ENCODE measurements around the gene SLC51A. TPM values are rescaled to one million over a fixed set of nuclear protein-coding genes. Genes with fewer than 3 reads are reported as not detected.
"Not testable (repeated sequence)": the region's sequence is repeated elsewhere in the genome, so short reads cannot be mapped to it uniquely, and the experiment has no call there.

Gene SLC51A
- total and polyA plus RNA-seq, 2 donors (not counting 1 experiment from before 2014, with no cell fraction given) = not detected

DNA sequence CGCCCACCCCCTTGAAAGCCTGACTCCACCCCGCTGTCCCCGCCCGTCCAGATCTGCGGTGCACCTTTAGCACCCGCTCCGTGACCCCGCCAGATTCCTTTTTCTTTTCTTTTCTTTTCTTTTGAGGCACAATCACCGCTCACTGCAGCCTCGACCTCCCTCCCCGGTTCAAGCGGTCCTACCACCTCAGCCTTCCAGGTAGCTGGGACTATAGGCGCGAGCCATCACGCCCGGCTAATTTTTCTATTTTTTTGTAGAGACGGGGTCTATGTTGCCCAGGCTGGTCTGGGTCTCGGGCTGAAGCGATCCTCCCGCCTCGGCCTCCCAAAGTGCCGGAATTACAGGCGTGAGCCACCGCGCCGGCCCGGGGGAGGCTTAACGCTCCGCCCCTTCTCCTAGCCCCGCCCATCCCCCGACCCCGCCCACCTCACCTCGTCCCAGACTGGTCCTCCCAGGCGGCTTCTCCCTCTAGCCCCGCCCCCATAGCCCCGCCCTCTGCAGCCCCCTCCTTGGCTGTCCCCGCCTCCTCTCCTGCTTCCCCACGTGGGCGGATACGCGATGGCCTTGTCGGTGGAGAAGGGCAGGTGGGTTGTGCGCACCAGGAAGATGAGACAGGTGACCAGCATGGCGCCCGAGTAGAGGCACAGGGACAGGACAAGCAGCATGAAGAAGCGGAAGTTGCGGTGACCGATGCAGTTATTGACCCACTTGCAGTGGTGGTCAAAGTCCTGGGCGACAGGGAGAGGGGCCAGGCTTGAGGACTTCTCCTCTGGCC lies 8.3 kb upstream of the SLC51A start:
- no peaks in the 10 kb centered on the region for H3K79me2 ChIP-seq (ENCODE audit: control insufficient read depth, insufficient read depth, low read length)
- no peaks in the 10 kb centered on the region for H3K9me3 ChIP-seq (ENCODE audit: control insufficient read depth, insufficient read depth, low read depth, low read length)
- no peaks in the 10 kb centered on the region for H3K4me1 ChIP-seq (ENCODE audit: control insufficient read depth, extremely low read depth, insufficient read depth, low read length)
- no peaks in the 10 kb centered on the region for H4K20me1 ChIP-seq (ENCODE audit: control insufficient read depth, extremely low read depth, insufficient read depth, low read length)
- no peak overlapping the region for H3K27ac ChIP-seq (ENCODE audit: insufficient read depth, low read length)
- no peak for TF ChIP-seq EZH2 (IDR thresholded peaks at IDR 0.05; ENCODE audit: low read length, missing control alignments)
- TF ChIP-seq, protein P1, sequence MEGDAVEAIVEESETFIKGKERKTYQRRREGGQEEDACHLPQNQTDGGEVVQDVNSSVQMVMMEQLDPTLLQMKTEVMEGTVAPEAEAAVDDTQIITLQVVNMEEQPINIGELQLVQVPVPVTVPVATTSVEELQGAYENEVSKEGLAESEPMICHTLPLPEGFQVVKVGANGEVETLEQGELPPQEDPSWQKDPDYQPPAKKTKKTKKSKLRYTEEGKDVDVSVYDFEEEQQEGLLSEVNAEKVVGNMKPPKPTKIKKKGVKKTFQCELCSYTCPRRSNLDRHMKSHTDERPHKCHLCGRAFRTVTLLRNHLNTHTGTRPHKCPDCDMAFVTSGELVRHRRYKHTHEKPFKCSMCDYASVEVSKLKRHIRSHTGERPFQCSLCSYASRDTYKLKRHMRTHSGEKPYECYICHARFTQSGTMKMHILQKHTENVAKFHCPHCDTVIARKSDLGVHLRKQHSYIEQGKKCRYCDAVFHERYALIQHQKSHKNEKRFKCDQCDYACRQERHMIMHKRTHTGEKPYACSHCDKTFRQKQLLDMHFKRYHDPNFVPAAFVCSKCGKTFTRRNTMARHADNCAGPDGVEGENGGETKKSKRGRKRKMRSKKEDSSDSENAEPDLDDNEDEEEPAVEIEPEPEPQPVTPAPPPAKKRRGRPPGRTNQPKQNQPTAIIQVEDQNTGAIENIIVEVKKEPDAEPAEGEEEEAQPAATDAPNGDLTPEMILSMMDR (conservative IDR thresholded peaks at IDR 0.05 in 1 of 2, IDR thresholded peaks at IDR 0.05 in 1 of 2; ENCODE audit: low read depth in 1 of 2, low read length in 2 of 2) = no peak
- no peak overlapping the region for H2AFZ ChIP-seq (ENCODE audit: low read length)
- no peak overlapping the region for H3K4me2 ChIP-seq (ENCODE audit: extremely low read depth, insufficient read depth, low read length)
- no peak overlapping the region for H3K9ac ChIP-seq (ENCODE audit: insufficient read depth, low read length)
- H3K27me3 ChIP-seq (ENCODE audit: control insufficient read depth, insufficient read depth, low read length) = peaks cover 4% of the 10 kb centered on the region
- H3K4me3 ChIP-seq (replicated peaks in 1 of 4; ENCODE audit: control extremely low read depth in 1 of 4, insufficient read depth in 1 of 4, low read depth in 3 of 4, low read length in 4 of 4) = peak overlapping the region in 2 of 4 experiments; percentile 35 to 44
- H3K36me3 ChIP-seq (ENCODE audit: control insufficient read depth, insufficient read depth, low read length) = no peaks in the 10 kb centered on the region
- peak in 1 of 2 donors; percentile 14 for DNase-seq (ENCODE audit: low read depth in 2 of 2)

DNA sequence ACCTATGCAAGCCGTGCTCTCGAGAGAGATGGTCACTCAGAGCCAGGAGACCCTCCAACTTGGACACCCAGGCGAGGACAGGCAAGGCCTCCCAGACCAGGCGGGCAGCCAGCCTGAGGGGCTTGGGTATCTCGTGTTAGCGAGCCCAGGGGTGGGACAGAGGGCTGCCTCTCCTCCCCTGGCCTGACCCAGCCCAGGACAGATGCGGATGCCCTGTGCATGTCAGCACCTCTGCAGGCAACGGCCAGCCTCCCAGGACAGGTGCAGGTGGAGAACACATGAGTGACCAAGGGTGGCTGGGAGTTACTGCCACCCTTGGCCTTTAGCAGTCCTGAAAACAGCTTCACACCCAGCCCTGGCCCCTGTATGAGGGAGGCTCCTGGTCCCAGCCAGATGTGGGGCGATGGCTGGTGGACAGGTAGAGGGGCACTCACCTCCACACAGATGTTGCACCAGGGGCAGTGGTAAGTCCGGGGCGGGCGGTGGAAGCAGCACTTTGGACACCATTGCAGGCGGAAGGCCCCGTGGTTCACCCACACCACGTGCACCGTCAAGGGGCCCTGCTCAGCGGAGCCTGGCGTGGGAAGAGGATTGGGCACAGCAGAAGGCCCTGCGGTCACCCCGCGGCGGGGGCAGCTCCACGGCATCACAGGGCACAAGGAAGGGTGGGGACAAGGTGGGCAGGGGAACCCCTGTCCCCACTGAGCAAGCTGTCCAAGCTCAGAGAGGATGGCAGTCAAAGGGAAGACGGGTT lies 7.2 kb upstream of the SLC51A start:
- H3K9ac ChIP-seq (ENCODE audit: insufficient read depth, low read length) = no peak overlapping the region
- H2AFZ ChIP-seq (ENCODE audit: low read length) = no peak overlapping the region
- no peaks in the 10 kb centered on the region for H4K20me1 ChIP-seq (ENCODE audit: control insufficient read depth, extremely low read depth, insufficient read depth, low read length)
- H3K9me3 ChIP-seq (ENCODE audit: control insufficient read depth, insufficient read depth, low read depth, low read length) = no peaks in the 10 kb centered on the region
- DNase-seq (ENCODE audit: low read depth in 2 of 2) = no peak
- no peak for TF ChIP-seq EZH2 (IDR thresholded peaks at IDR 0.05; ENCODE audit: low read length, missing control alignments)
- TF ChIP-seq, protein P1 (conservative IDR thresholded peaks at IDR 0.05 in 1 of 2, IDR thresholded peaks at IDR 0.05 in 1 of 2; ENCODE audit: low read depth in 1 of 2, low read length in 2 of 2) = no peak
- peaks cover 4% of the 10 kb centered on the region for H3K27me3 ChIP-seq (ENCODE audit: control insufficient read depth, insufficient read depth, low read length)
- no peak overlapping the region for H3K27ac ChIP-seq (ENCODE audit: insufficient read depth, low read length)
- no peak overlapping the region for H3K4me2 ChIP-seq (ENCODE audit: extremely low read depth, insufficient read depth, low read length)
- no peaks in the 10 kb centered on the region for H3K36me3 ChIP-seq (ENCODE audit: control insufficient read depth, insufficient read depth, low read length)
- no peaks in the 10 kb centered on the region for H3K4me1 ChIP-seq (ENCODE audit: control insufficient read depth, extremely low read depth, insufficient read depth, low read length)
- no peaks in the 10 kb centered on the region for H3K79me2 ChIP-seq (ENCODE audit: control insufficient read depth, insufficient read depth, low read length)
- no peak overlapping the region for H3K4me3 ChIP-seq (replicated peaks in 1 of 4; ENCODE audit: control extremely low read depth in 1 of 4, insufficient read depth in 1 of 4, low read depth in 3 of 4, low read length in 4 of 4)

DNA sequence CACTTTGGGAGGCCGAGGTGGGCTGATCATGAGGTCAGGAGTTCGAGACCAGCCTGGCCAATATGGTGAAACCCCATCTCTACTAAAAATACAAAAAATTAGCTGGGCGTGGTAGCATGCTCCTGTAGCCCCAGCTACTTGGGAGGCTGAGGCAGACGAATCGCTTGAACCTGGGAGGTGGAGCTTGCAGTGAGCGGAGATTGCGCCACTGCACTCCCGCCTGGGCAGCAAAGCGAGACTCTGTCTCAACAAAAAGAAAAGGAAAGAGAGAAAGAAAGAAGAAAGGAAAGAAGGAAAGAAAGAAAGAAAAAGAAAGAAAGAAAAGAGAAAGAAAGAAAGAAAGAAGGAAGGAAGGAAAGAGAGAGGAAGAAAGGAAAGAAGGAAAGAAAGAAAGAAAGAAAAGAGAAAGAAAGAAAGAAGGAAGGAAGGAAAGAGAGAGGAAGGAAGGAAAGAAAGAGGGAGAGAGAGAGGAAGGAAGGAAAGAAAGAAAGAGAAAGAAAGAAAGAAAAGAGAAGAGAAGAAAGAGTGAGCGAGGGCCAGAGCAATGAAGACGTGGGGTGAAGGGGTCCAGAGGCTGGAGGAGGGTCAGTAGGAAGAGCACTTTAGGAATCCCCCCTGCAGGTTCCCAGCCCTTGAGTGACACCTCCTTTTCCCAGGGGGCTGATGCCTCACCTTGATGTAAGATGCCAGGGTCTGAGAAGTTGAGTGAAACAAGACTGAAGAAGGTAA lies 6.2 kb upstream of the SLC51A start:
- not testable (repeated sequence) for H3K9ac ChIP-seq (ENCODE audit: insufficient read depth, low read length); H3K79me2 ChIP-seq (ENCODE audit: control insufficient read depth, insufficient read depth, low read length); H2AFZ ChIP-seq (ENCODE audit: low read length); H3K36me3 ChIP-seq (ENCODE audit: control insufficient read depth, insufficient read depth, low read length); H3K4me2 ChIP-seq (ENCODE audit: extremely low read depth, insufficient read depth, low read length); H3K9me3 ChIP-seq (ENCODE audit: control insufficient read depth, insufficient read depth, low read depth, low read length); H3K4me1 ChIP-seq (ENCODE audit: control insufficient read depth, extremely low read depth, insufficient read depth, low read length); DNase-seq (ENCODE audit: low read depth in 2 of 2); H3K27me3 ChIP-seq (ENCODE audit: control insufficient read depth, insufficient read depth, low read length); H3K27ac ChIP-seq (ENCODE audit: insufficient read depth, low read length); H3K4me3 ChIP-seq (replicated peaks in 1 of 4; ENCODE audit: control extremely low read depth in 1 of 4, insufficient read depth in 1 of 4, low read depth in 3 of 4, low read length in 4 of 4); H4K20me1 ChIP-seq (ENCODE audit: control insufficient read depth, extremely low read depth, insufficient read depth, low read length)
